Spleen (tissue), 11 donors: Measurements from ENCODE around the gene TBC1D2. TPM values are rescaled to one million over a fixed set of nuclear protein-coding genes. Genes with fewer than 3 reads are reported as not detected.

Source experiments
- DNase-seq: peaks from one replicate; pipeline ENCODE4 v3.0.0-alpha.2; 2020
- H3K27ac ChIP-seq, 8 donors: fragments of 200-600 bp; sonication (generic) in 7 of 8; 1 replicate in 4 of 8; 2 replicates in 4 of 8; pipeline versions ENCODE4 v1.5.0 to v1.8.0; 2016 to 2021; ENCODE audit warnings: inconsistent platforms in 4 of 8, mild to moderate bottlenecking in 4 of 8, moderate library complexity in 1 of 8
- H3K27me3 ChIP-seq, 7 donors: fragments of 200-600 bp; sonication (generic) in 6 of 7; replicated peaks in 1 of 7; 1 replicate in 4 of 7; 2 replicates in 3 of 7; pipeline versions ENCODE4 v1.5.0 to v1.8.0; 2016 to 2021; ENCODE audit warnings: inconsistent platforms in 3 of 7, mild to moderate bottlenecking in 1 of 7
- H3K36me3 ChIP-seq, 6 donors: fragments of 200-600 bp; sonication (generic) in 5 of 6; 1 replicate in 4 of 6; 2 replicates in 2 of 6; pipeline versions ENCODE4 v1.5.0 to v1.8.0; 2016 to 2021; ENCODE audit warnings: inconsistent platforms in 2 of 6
- H3K4me1 ChIP-seq, 6 donors: fragments of 200-600 bp; sonication (generic) in 5 of 6; 1 replicate in 3 of 6; 2 replicates in 3 of 6; pipeline versions ENCODE4 v1.5.0 to v1.8.0; 2016 to 2021; ENCODE audit warnings: inconsistent platforms in 3 of 6
- H3K4me3 ChIP-seq, 8 donors: fragments of 200-600 bp; sonication (generic) in 7 of 8; 1 replicate in 4 of 8; 2 replicates in 4 of 8; pipeline versions ENCODE4 v1.5.0 to v1.8.0; 2016 to 2021; ENCODE audit warnings: inconsistent platforms in 4 of 8, mild to moderate bottlenecking in 4 of 8, moderate library complexity in 2 of 8
- H3K9me3 ChIP-seq, 8 donors: fragments of 200-600 bp; sonication (generic) in 7 of 8; 1 replicate in 4 of 8; 2 replicates in 4 of 8; pipeline versions ENCODE4 v1.5.0 to v1.8.0; 2016 to 2021; ENCODE audit warnings: inconsistent platforms in 4 of 8
- CTCF ChIP-seq, 11 experiments: fragments of 200-600 bp in 7 of 11; fragments of 450-650 bp in 4 of 11; sonication (generic) in 4 of 11; IDR thresholded peaks in 8 of 11; conservative IDR thresholded peaks in 3 of 11; 1 replicate in 7 of 11; 2 replicates in 4 of 11; pipeline versions ENCODE4 v1.4.0 to v1.8.0; 2016 to 2021; ENCODE audit warnings: antibody characterized with exemption in 11 of 11, inconsistent platforms in 4 of 11, mild to moderate bottlenecking in 1 of 11
- POLR2A ChIP-seq, 3 donors: fragments of 450-650 bp; IDR thresholded peaks; one replicate each; pipeline ENCODE4 v1.5.1; 2017; ENCODE audit warnings: antibody characterized with exemption in 3 of 3, mild to moderate bottlenecking in 1 of 3
- POLR2AphosphoS5 ChIP-seq, 3 donors: sonication (generic); formaldehyde crosslinking; IDR thresholded peaks; one replicate each; pipeline ENCODE4 v1.5.1; 2017; ENCODE audit warnings: antibody characterized with exemption in 3 of 3
- whole genome bisulfite sequencing, 5 donors: extraction: QIAGEN DNeasy Blood & Tissue Kit in 3 of 5; methylation state at CpG; one replicate each; pipeline versions ENCODE4 v1.1.5 to v1.1.7; 2013 to 2018; 5-methylcytosine and 5-hydroxymethylcytosine counted together
- intact Hi-C: fragments of 100-400 bp; cut with DNase I; formaldehyde crosslinking; loops from one replicate; pipeline ENCODE4 v1.15.0; 2023; ENCODE audit warnings: low total_unique reads
- polyA plus RNA-seq, 3 donors: library from polyadenylated mRNA; stranded (reverse); fragments of 200-250 nt; gene quantifications; one replicate each; pipeline ENCODE4 v1.2.1, GENCODE V29; 2013
- total RNA-seq, 7 donors: library from RNA; depleted of rRNA in 3 of 7; stranded (reverse); fragments of >200 nt in 3 of 7; fragmentation: NEBNext Ultra II Directional in 4 of 7; extraction: Animal tissue kit (Norgen Biotek cat#: 25700) in 4 of 7; gene quantifications; one replicate each; pipeline versions ENCODE4 v1.1.0 to v1.2.1, GENCODE V29; 2016 to 2021
- donor health status: healthy with polysubstance abuse.
- donor health status: DM: no; HTN: no; CAD: no; lungs with moderate emphysema.
- donor health status: DM: no; HTN: no; CAD: no.
- donor health status: Bipolar disorder and iron deficiency.
- donor health status: healthy.
- donor health status: DM: no; HTN: no; CAD: no.
- donor health status: DM: yes; HTN: yes; CAD: no.

Gene TBC1D2
- total and polyA plus RNA-seq, 10 donors, result 2.7 to 27.2 (median 12.4) TPM

GRCh38 chr9:98229090-98229395 is 26.4 kb downstream of the TBC1D2 start:
- intact Hi-C loops, result no loop called here

GRCh38 chr9:98228392-98229089 is 26.9 kb downstream of the TBC1D2 start:
- intact Hi-C loops, result no loop called here
- H3K9me3 ChIP-seq, result no peaks in the 10 kb centered on the region
- H3K4me3 ChIP-seq, result no peak overlapping the region
- peak overlapping the region in 4 of 8 donors; percentile 25 to 77 (median 48) for H3K27ac ChIP-seq
- TF ChIP-seq POLR2AphosphoS5 (IDR thresholded peaks at IDR 0.05) (no peak), CTCF (IDR thresholded peaks at IDR 0.05 in 8 of 11, conservative IDR thresholded peaks at IDR 0.05 in 3 of 11) (no peak), POLR2A (IDR thresholded peaks at IDR 0.05) (no peak)
- H3K27me3 ChIP-seq, result no peaks in the 10 kb centered on the region
- no peak for DNase-seq
- peaks cover 0 to 98% (median 28%) of the 10 kb centered on the region in 6 donors for H3K36me3 ChIP-seq
- 68 to 93% (median 83%) methylated on average over 10 of the region's 10 CpGs for WGBS, 5 donors
- H3K4me1 ChIP-seq, result peaks cover 0 to 20% (median 1%) of the 10 kb centered on the region in 6 donors

More at GRCh38 chr9:98229090-98229395, 26.4 kb downstream of the TBC1D2 start:
- TF ChIP-seq POLR2A (IDR thresholded peaks at IDR 0.05), result no peak
- TF ChIP-seq POLR2AphosphoS5 (IDR thresholded peaks at IDR 0.05), result no peak
- no peak for TF ChIP-seq CTCF (IDR thresholded peaks at IDR 0.05 in 8 of 11, conservative IDR thresholded peaks at IDR 0.05 in 3 of 11)
- no peak for DNase-seq
- H3K27me3 ChIP-seq, result no peaks in the 10 kb centered on the region
- H3K27ac ChIP-seq, result peak overlapping the region in 4 of 8 donors; percentile 25 to 77 (median 48)
- peaks cover 0 to 18% (median 0%) of the 10 kb centered on the region in 6 donors for H3K4me1 ChIP-seq
- no peak overlapping the region for H3K4me3 ChIP-seq
- peaks cover 0 to 98% (median 28%) of the 10 kb centered on the region in 6 donors for H3K36me3 ChIP-seq
- no peaks in the 10 kb centered on the region for H3K9me3 ChIP-seq
- 79 to 92% (median 89%) methylated on average over 4 of the region's 4 CpGs for WGBS, 5 donors

DNA sequence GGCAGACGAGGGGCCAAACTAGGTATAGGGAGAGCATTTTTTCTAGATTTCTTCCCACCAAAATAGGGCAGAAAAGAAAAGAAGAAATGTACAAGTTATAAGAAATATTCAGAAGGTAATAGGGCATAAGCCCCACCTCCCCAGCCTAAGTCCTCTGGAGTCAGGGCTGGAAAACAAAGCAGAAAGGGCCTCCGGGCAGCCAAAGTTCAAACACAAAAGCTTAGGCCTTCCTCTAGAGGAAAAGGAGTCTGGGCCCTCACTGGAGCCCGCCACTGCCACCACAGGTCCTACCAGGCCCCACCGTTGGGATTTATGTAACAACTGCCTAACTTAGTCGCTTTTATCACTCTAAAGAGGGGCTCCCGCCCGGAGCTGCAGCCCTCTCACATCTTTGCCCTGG is 27.6 kb downstream of the TBC1D2 start:
- H3K36me3 ChIP-seq, result peaks cover 0 to 98% (median 26%) of the 10 kb centered on the region in 6 donors
- peaks cover 0 to 22% (median 2%) of the 10 kb centered on the region in 6 donors for H3K4me1 ChIP-seq
- peak overlapping the region in 1 of 8 donors; percentile 77 for H3K27ac ChIP-seq
- intact Hi-C loops, result no loop called here
- TF ChIP-seq POLR2A (IDR thresholded peaks at IDR 0.05) (no peak), CTCF (IDR thresholded peaks at IDR 0.05 in 8 of 11, conservative IDR thresholded peaks at IDR 0.05 in 3 of 11) (no peak), POLR2AphosphoS5 (IDR thresholded peaks at IDR 0.05) (no peak)
- H3K4me3 ChIP-seq, result no peak overlapping the region
- H3K9me3 ChIP-seq, result no peaks in the 10 kb centered on the region
- WGBS, 5 donors, result 85 to 92% (median 88%) methylated on average over 7 of the region's 7 CpGs
- DNase-seq, result no peak
- H3K27me3 ChIP-seq, result no peaks in the 10 kb centered on the region

GRCh38 chr9:98226957-98227356 is 28.5 kb downstream of the TBC1D2 start:
- WGBS, 5 donors, result 88 to 95% (median 94%) methylated on average over 4 of the region's 4 CpGs
- DNase-seq, result no peak
- H3K27me3 ChIP-seq, result no peaks in the 10 kb centered on the region
- TF ChIP-seq CTCF (IDR thresholded peaks at IDR 0.05 in 8 of 11, conservative IDR thresholded peaks at IDR 0.05 in 3 of 11) (no peak), POLR2AphosphoS5 (IDR thresholded peaks at IDR 0.05) (no peak), POLR2A (IDR thresholded peaks at IDR 0.05) (no peak)
- intact Hi-C loops, result no loop called here
- H3K4me3 ChIP-seq, result no peak overlapping the region
- peaks cover 0 to 92% (median 26%) of the 10 kb centered on the region in 6 donors for H3K36me3 ChIP-seq
- no peaks in the 10 kb centered on the region for H3K9me3 ChIP-seq
- H3K4me1 ChIP-seq, result peaks cover 0 to 16% (median 1%) of the 10 kb centered on the region in 6 donors
- H3K27ac ChIP-seq, result no peak overlapping the region
